GM19395 (cell line): ENCODE results near the gene NHLH1.
"Not testable (repeated sequence)": the region's sequence is repeated elsewhere in the genome, so short reads cannot be mapped to it uniquely, and the experiment has no call there.

Experiments
- ATAC-seq: cut with Tn5 transposase; IDR thresholded peaks from one replicate; pipeline ENCODE4 v1.9.1; 2021; ENCODE audit warnings: mild to moderate bottlenecking, moderate library complexity; ENCODE audit not compliant: unreplicated experiment

Gene NHLH1

DNA sequence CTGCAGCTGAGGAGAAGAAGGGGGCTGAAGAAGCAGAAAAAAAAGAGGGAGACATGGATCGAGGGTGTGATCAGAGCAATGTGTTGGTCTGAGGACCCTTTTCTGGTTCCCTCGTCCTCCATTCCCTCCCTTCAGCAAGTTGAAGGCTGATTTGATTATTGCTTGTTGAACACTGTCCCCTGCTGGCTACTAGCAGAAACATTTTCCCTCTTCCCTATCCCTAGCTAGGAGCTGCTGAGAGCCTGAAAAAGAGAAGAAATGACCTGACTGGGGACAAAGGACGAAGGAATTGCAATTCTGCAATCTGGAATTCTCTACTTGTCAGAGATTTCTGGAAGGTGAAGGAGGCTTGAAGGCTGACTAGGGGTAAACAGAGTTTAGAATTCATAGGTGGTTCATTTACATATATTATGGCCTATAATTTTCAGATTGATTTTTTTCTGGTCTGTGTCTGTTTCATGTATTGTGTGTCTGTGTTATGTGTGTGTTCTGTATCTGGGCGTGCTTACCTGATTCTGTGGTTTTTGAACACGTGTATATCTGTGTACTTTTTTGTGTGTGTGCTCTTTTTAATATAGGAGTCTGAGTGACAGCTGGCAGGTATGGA lies 9.8 kb downstream of the NHLH1 start:
- ATAC-seq, result no peak

DNA sequence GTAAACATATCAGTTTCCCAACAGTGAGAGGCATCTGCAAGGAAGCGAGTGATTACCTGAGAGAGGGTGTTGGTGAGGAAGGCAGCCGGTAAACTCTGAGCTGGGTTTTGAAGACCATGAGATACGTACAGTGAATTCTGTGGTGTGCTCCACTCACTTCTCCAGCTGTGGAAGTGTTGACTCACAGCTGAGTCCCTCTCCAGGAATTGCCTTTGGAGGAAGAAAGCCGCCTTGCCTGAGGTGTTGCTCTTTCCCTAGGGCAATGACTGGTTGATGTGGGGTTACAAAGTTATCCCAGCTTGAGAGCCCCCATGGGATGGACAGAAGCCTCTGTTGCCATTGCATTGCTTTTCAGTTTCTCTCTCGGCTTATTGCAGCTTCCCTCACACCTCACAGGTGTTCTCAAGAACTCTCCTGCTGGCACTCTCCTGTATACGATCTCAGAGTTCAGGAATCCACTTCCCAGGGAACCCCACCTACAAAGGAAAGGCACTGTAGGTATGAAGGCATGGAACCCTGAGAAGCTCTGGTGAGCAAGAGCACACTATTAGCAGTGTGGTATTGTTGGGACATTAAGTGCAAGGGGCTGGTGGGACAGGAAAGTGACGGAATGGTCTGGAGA lies 10.8 kb downstream of the NHLH1 start:
- no peak for ATAC-seq

DNA sequence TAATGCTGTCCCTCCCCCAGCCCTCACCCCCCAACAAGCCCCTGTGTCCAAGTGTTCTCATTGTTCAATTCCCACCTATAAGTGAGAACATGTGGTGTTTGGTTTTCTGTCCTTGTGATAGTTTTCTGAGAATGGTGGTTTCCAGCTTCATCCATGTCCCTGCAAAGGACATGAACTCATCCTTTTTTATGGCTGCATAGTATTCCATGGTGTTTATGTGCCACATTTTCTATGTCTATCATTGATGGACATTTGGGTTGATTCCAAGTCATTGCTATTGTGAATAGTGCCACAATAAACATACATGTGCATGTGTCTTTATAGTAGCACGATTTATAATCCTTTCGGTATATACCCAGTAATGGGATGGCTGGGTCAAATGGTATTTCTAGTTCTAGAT lies 17.9 kb downstream of the NHLH1 start:
- ATAC-seq, result not testable (repeated sequence)

DNA sequence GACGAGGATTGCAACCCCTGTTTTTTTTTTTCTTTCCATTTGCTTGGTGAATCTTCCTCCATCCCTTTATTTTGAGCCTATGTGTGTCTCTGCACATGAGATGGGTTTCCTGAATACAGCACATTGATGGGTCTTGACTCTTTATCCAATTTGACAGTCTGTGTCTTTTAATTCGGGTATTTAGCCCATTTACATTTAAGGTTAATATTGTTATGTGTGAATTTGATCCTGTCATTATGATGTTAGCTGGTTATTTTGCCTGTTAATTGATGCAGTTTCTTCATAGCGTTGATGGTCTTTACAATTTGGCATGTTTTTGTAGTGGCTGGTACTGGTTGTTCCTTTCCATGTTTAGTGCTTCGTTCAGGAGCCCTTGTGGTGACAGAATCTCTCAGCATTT lies 21.5 kb downstream of the NHLH1 start:
- not testable (repeated sequence) for ATAC-seq

DNA sequence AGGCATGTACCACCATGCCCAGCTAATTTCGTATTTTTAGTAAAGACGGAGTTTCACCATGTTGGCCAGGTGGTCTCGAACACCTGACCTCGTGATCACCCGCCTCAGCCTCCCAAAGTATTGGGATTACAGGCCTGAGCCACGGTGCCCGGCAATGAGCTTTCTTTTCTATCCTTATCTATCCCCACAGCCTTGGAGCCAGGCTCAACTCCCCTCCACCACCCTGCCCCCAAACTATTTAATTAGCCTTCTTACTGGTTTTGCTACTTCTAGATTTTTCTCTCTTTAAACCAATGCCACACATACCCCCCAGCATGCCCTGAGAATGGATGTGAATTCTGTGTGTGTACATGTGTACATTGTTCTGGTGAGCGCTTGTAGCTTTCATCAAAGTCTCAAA lies 27.8 kb downstream of the NHLH1 start:
- no peak for ATAC-seq

DNA sequence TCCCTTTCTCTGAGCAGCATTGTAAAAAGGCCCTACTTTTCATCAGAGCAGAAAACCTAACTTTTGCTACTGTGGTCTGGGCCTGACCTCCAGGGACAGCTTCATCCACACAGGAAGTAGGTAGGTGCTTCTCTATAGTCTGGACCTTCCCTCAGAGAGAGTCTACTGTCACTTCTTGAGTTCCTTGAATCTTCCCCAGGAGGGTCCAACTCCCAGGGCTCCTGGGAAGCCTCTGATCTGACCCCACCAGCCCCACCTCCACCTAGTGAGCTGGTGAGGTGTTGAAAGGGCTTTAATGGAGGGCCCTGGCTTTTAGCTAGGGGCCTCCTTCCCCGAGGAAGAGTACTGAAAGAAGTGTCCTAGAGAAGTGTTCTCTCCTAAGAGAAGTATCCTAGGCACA lies 30.8 kb downstream of the NHLH1 start:
- ATAC-seq, result no peak

DNA sequence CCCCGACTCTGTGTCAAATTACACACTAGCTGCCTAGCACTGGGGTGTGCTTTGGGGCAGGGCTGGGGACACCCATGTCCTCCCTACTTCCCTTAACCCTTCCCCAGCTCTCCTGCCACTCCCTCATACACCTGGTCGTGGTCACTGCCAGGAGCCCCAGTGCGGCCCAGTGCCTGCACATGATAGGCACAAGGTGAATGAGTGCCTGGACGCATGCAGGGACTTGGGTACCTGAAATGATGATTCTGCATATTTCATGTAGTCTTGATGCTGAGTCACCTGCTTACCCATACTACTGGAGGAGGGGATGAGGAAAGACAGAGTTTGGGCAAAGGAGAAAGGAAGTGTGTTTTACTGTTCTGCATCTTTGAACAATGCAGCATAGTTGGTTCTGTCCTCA lies 32.0 kb downstream of the NHLH1 start:
- no peak for ATAC-seq

DNA sequence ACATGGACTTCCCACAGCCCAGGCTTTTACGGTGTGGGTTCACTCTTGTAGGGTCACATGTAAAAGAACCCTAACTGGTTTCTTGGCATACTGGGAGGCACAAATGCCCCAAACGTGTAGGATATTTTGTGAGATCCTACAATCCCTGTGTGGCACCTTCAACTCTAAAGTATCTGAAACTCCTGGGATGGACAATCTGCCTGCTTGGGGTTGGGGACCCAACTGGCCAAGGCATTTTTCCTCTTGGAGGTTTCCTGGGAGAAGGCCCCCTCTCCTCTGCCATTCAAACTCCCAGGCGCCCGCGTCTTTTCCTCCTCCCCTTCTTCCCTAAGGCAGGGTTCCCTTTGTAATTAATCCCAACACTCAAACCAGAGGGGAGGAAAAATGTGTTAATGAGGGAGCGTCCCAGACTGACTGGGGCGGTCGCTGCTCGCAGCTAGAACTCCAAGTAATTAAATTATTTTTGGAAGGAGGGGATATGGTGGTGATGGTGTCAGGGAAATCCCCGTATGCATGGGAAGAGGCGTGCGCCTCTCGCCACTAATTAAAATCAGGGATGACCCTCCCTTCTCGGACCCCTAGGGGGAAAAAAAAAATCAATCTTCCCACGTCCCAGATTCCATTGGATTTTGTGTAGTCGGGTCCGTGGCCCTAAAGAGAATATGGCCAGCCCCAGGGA lies 32.8 kb downstream of the NHLH1 start:
- no peak for ATAC-seq

DNA sequence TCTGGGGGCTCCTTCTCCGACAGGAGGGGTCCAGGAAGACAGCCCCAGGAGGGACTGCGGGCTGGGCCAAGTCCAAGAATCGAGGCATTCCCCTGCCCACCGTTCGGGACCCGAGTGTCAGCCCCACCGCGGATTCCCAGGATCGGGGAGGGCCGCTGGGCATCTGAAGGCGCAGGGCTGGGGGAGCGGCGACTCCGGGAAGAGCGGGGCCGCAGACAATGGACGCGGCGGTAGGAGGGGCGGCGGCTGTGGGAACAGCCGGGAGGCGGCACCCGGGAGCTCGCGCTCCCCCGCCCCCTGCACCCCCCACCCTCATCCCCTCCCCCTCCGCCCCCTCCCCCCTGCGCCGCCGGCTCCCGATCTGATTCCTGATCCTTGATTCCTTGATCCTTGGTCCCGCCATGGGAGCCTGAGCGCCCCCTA lies 33.4 kb downstream of the NHLH1 start, which contains the start of gene VANGL2:
Gene VANGL2, plus strand, starts transcription at position 342 of the 423 bp plus-strand sequence. CDS start 15,274 bp downstream, outside the sequence.
- no peak for ATAC-seq

DNA sequence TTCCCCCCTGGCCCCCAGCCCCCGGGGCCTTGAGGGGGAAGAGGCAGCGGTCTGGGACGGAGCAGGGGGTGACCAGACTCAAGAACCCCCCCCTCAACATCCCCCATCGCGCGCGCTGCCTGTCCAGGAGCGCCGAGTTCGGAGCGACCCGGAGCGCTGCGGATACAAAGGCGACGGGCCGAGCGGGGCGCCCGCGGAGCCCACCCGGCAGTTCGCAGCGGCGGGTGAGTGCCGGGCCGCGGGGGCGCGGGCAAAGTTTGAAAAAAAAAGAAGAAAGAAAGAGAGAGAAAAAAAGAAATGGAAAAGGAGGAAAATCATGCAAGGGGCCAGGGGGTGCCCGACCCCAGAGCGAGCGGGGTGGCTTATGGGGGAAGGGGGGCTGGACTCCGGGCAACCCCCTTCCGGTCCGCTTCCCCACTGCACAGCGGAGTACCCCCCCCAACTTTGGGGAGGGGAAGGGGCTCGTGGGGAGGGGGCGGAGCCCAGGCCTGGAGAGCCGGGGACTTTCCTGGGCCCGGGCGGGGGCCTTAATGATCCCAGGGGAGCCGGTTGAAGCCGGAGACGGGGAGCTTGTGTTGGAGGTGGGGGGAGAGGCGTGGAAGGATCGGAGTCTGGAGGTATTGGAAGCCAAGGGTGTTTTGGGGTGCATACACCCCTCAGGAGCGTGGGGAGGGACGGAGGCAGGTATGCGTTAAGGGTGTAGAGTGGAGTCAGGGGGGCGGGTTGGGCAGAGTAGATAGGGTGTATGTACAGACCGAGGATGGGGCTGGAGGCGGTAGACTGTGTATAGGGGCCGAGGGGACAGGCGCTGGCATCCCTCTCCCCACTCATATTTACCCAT lies 34.0 kb downstream of the NHLH1 start:
- ATAC-seq, result no peak

DNA sequence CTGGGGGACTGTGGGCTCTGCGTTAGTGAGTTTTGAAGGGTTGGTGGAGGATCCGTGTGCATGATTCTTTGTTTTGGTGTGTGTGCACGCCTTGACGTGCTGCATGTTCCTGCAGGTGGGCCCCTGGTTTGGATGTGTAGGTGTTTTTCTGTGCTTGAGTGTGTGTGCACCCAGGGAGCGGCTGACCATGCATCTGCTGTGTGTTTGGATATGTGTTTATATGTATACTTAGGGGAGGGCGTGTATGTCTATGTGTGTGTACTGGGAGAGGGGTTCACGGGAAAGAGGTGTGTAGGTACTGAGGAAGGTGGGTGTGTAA lies 34.6 kb downstream of the NHLH1 start:
- ATAC-seq, result no peak

DNA sequence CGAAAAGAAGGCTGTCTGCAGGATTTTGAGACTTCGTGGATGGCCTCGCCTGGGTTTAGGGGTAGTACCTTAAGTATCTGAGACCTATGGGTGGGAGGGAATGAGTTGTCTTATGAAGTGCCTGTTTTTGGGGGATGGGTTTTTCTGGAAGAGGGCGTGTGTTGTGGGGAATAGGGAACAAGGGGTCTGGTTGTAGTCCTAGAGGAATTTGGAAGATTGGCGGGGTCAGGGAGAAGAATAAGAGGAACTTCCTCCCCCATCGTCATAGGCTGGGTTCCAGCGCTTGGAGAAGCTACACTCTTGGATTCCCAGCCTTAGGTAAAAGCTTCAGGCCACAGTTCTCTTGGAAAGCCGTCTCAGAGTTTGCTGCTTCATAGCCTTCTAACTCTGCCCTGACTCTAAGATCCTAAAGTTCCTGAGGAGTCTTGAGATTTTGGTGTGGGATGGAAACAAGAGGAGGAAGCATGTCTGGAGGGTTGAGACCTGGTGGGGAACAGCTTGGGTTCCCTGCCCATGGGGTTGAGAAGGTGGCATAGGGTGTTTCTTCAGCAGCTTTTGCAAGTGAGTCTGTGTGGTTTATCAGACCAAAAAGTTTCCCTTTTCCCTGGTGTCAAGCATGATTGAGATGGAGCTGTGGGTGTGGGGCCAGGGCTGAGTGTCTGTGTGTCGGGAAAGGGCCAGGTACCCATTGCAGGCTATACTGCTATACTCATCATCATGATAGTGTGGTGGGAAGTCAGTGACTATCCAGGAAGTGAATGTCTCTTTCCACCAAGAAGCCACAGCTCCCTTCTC lies 35.3 kb downstream of the NHLH1 start:
- ATAC-seq, result no peak

DNA sequence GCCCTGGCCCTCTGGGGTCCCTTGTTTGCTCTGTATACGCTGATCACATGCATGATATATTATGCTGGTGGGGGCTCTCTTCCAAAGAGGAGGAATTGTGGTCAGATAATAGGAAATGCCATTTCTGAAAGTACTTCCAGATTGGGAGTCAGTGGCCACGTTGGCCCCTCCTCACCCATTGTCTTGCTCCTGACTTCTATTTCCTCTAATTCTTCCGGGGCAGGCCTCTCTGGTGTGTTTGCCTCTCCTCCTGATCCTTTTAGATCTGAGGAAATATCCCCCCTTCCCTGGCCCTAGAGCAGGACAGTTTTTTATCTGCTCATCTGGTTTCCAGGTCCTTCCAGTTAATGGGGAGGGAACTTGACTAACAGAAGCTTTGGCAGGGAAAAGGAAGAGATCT lies 36.4 kb downstream of the NHLH1 start:
- ATAC-seq, result no peak

DNA sequence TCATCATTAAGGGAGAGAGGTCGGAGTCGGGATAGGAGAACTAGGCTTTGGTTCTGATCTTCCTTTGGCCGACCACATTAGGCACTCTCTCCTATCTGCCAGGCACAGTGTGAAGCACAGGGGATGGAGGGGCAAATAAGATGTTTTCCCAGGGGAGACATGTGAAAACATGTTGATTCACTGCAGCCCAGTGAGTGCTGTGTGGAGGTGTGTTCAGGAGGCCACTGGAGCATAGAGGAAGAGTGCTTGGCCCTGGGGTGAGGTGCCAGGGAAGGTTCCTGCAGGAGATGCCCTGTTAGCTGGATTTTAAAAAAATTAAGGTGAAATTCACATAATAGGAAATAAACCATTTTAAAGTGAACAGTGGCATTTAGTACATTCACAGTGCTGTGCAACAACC lies 37.2 kb downstream of the NHLH1 start:
- no peak for ATAC-seq

DNA sequence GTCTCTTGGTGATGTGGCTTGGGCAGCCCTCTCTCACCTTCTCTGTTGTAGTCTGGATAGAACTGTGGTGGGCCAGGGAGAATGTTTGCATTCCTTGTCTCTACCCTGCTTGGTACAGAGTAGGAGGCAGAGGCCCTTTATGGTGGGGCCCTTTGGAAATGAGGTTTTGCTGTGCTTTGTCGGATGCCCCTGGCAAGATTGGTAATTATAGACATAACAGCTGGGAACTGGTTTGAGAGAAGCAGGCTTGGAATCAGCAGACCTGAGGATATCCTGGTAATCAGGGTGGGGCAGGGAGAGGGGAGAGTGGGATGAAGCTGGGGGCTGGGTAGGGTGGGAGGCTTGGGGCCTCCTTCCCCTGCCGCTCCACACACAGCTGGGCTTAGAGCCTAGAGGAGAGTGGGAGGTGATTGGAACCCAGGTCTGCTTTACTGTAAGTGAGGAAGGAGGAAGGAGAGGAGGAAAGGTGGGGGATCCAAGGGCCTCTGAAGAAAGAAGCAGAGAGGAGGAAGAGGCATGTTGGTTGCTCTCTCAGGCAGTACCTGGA lies 38.5 kb downstream of the NHLH1 start:
- ATAC-seq, result no peak

DNA sequence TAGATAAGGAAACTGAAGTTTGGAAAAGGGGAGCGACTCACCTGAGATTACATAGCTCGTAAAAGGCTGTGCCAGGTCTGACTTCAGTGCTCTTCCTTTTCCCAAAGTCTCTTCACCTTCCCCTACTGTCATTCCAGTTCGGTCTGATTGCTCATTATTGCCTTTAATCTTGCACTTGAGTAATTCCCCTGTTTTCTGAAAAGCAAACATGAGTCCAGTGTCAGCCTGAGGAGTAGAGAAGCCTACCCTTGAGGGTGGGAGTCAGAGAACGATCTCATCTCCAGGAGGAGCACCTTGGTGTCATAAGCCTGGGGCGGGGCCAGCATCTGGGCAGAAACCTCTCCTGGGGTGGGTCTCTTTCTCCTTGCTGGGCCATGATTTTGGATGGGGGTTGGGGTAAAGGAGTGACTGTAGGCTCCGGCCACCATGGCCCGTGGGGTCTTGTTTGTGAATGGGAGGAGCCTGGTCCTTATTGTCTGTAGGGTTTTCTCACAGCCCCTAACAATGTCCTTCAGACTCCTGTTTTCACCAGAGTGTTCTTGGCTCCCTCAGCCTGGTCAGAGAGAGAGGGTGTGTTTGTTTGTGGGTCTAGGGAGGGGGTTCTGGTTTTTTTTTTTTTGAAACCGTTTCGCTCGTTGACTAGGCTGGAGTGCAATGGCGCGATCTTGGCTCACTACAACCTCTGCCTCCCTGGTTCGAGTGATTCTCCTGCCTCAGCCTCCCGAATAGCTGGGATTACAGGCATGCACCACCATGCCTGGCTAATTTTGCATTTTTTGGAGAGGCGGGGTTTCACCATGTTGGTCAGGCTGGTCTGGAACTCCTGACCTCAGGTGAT lies 39.5 kb downstream of the NHLH1 start:
- no peak for ATAC-seq

DNA sequence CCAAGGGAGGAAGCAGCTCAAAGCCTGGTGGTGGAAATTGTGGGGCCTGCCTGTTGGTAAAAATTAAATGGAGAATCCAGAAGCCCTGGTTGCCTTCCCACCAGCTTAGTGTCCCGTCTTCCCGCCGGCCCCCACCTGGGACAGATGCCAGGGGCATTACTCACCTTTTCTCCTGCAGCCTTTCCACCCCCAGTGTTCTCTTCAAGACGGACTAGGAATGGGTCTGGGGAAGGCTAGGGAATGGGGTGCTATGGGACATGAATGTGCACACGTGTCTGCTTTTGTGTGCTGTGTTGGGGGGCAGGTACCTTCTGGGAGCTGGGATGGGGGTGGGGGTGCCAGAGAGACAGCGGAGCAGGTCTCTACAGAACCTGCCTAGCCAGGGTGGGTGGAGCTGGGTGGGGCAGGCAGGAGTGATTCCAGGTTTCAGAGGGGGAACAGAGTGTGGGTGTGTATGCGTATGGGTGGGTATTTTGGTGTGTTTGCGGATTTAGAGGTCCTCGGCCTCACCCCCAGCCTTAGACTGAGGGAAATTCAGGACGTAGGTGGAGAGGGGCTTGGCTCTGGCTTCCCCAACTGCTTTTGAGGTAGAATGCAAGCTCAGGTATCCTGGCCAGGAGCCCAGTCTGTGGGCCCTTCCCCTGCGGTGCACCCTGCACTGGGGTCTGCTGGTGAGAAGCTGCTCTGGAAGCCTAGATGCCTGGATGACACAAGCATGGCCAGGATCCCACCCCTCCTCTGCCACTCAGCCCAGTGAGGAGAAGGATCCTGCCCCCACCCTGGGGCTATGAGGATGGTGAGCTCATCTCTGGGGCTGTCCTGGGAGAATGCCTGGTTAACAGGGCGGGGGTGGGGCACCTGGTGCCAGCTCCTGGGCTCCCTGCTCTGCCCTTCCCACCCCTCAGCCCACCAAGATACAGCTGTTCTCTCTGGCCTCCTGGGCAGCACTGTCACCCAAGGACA lies 41.2 kb downstream of the NHLH1 start:
- no peak for ATAC-seq

DNA sequence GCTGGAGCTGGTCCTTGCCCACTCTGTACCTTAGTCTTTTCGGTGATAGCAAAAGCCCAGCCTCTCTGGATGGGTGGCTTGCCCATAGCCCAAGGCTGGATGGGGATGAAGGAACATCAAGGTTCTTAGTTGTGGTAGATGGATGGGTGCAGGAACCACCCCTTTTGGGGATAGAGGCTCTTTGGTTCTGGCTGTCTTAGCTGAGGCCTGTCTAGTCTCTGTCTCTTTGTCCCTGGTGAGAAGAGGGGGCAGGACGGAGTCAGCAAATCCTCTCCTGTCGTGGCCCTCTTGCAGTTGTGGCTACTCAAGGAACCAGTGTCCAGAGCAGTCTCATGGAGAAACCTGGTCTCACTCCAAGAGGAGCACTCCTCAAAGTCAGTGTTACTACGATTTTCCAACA lies 42.0 kb downstream of the NHLH1 start:
- ATAC-seq, result no peak
